OCI-LY1 (cell line): ENCODE results near the gene ASCL5.

Experiments
- H2AFZ ChIP-seq: fragments of 200-600 bp; sonication (generic), shearing (Covaris generic); 2 replicates; pipeline ENCODE4 v1.6.0; 2014; ENCODE audit warnings: antibody characterized with exemption, mild to moderate bottlenecking, low read length
- H3F3A ChIP-seq: fragments of 200-600 bp; sonication (generic), shearing (Covaris generic); 2 replicates; pipeline ENCODE4 v1.6.0; 2014; ENCODE audit warnings: mild to moderate bottlenecking, antibody characterized with exemption, low read length, moderate library complexity; ENCODE audit not compliant: insufficient read depth
- H3K27ac ChIP-seq: fragments of 200-600 bp; sonication (generic); 2 replicates; pipeline ENCODE4 v1.5.1; 2014; ENCODE audit warnings: low read length, mixed run types, mild to moderate bottlenecking, low read depth; ENCODE audit not compliant: poor library complexity, severe bottlenecking
- H3K27me3 ChIP-seq: fragments of 200-600 bp; sonication (generic); 2 replicates; pipeline ENCODE4 v1.6.0; 2014; ENCODE audit warnings: antibody characterized with exemption, mild to moderate bottlenecking, low read length, moderate library complexity; ENCODE audit not compliant: insufficient read depth
- H3K36me3 ChIP-seq: fragments of 200-600 bp; sonication (generic); 2 replicates; pipeline ENCODE4 v1.6.1; 2014; ENCODE audit warnings: mild to moderate bottlenecking, antibody characterized with exemption, low read length, moderate library complexity, mixed read lengths; ENCODE audit not compliant: insufficient read depth
- H3K4me1 ChIP-seq: fragments of 200-600 bp; sonication (generic); 2 replicates; pipeline ENCODE4 v1.5.1; 2014; ENCODE audit warnings: mild to moderate bottlenecking, low read length, moderate library complexity; ENCODE audit not compliant: insufficient read depth, severe bottlenecking
- H3K4me2 ChIP-seq: fragments of 200-600 bp; sonication (generic), shearing (Covaris generic); 2 replicates; pipeline ENCODE4 v1.6.1; 2014; ENCODE audit warnings: low read length
- H3K4me3 ChIP-seq: fragments of 200-600 bp; sonication (generic); 2 replicates; pipeline ENCODE4 v1.5.1; 2014; ENCODE audit warnings: low read length, low read depth, mild to moderate bottlenecking, mixed read lengths; ENCODE audit not compliant: poor library complexity, severe bottlenecking
- H3K79me2 ChIP-seq: fragments of 200-600 bp; shearing (Covaris generic); 2 replicates; pipeline ENCODE4 v1.6.1; 2016; ENCODE audit warnings: mixed run types, low read length, mixed read lengths; ENCODE audit not compliant: insufficient read depth
- H3K9ac ChIP-seq: fragments of 200-600 bp; sonication (generic), shearing (Covaris generic); 2 replicates; pipeline ENCODE4 v1.6.1; 2014; ENCODE audit warnings: mild to moderate bottlenecking, low read length, mixed read lengths
- H3K9me2 ChIP-seq: fragments of 200-600 bp; sonication (generic), shearing (Covaris generic); 2 replicates; pipeline ENCODE4 v1.6.1; 2014; ENCODE audit warnings: low read depth, mild to moderate bottlenecking, low read length, mixed read lengths
- H3K9me3 ChIP-seq: fragments of 200-600 bp; shearing (Covaris generic); 2 replicates; pipeline ENCODE4 v1.6.1; 2014; ENCODE audit warnings: low read length, mixed read lengths
- H4K20me1 ChIP-seq: fragments of 200-600 bp; sonication (generic), shearing (Covaris generic); 2 replicates; pipeline ENCODE4 v1.6.0; 2016; ENCODE audit warnings: mild to moderate bottlenecking, low read length; ENCODE audit not compliant: insufficient read depth
- CTCF ChIP-seq: fragments of 200-600 bp; sonication (generic), shearing (Covaris generic); IDR thresholded peaks from 2 replicates; pipeline ENCODE4 v1.5.1; 2017; ENCODE audit warnings: mild to moderate bottlenecking, antibody characterized with exemption, low read length, moderate library complexity, mixed read lengths
- EZH2 ChIP-seq: fragments of 200-600 bp; sonication (generic), shearing (Covaris generic); IDR thresholded peaks from 2 replicates; pipeline ENCODE4 v1.8.0; 2017; ENCODE audit warnings: borderline replicate concordance, mixed run types, mild to moderate bottlenecking, antibody characterized with exemption, low read length, moderate library complexity, mixed read lengths

ASCL5 gene

DNA sequence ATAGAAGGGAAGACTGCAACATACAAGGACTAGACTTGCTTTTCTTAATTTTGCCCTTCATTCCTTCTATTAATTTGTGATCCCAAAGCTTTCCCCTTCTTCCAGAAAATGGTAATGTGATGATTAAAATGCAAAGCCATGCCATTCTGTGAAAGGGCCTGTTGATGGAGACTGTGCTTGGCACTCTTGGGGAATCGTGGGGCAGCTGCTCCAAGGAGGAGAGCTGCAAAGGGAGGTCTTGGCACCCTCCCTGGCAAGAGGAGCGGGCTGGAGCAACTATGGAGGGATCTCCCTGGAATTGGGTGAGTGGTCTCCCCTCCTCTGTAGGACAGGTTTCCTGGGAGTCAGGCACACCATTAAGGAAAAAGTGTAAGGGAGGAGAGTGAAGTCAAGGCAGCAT is 31.4 kb downstream of the ASCL5 start:
- no peaks in the 10 kb centered on the region for H3K9me2 ChIP-seq
- H3K9ac ChIP-seq, result no peak overlapping the region
- H3K27me3 ChIP-seq, result peaks cover 4% of the 10 kb centered on the region
- no peaks in the 10 kb centered on the region for H3K79me2 ChIP-seq
- no peaks in the 10 kb centered on the region for H3K36me3 ChIP-seq
- H3K9me3 ChIP-seq, result no peaks in the 10 kb centered on the region
- no peaks in the 10 kb centered on the region for H3K4me1 ChIP-seq
- H3F3A ChIP-seq, result no peaks in the 10 kb centered on the region
- no peak overlapping the region for H3K27ac ChIP-seq
- H3K4me3 ChIP-seq, result no peak overlapping the region
- no peak overlapping the region for H3K4me2 ChIP-seq
- no peaks in the 10 kb centered on the region for H4K20me1 ChIP-seq
- H2AFZ ChIP-seq, result no peak overlapping the region
- TF ChIP-seq EZH2 (no peak), CTCF (no peak)

DNA sequence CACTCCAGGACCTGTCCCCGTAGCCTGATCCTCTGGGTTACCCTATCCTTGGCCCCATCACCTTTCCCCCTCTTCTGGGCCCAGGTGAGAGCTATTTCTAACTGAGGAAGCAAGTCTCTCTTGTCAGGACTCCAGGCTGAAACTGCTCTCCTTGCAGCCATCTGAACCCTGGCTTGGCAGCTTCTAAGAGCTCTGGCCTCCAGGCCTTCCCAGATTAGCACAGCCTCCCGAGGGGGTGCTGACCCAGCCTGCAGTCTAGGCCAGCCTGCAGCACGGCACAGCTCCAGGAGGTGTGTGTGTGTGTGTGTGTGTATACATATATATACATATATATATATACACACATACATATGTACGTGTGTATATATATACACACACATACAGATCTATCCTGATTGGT is 32.2 kb downstream of the ASCL5 start:
- H3K4me2 ChIP-seq, result no peak overlapping the region
- no peaks in the 10 kb centered on the region for H3K79me2 ChIP-seq
- H3K9me2 ChIP-seq, result no peaks in the 10 kb centered on the region
- H3K36me3 ChIP-seq, result no peaks in the 10 kb centered on the region
- no peaks in the 10 kb centered on the region for H3K9me3 ChIP-seq
- H3K27me3 ChIP-seq, result peaks cover 4% of the 10 kb centered on the region
- no peaks in the 10 kb centered on the region for H4K20me1 ChIP-seq
- TF ChIP-seq CTCF (no peak), EZH2 (no peak)
- no peak overlapping the region for H2AFZ ChIP-seq
- H3K9ac ChIP-seq, result no peak overlapping the region
- no peak overlapping the region for H3K27ac ChIP-seq
- no peaks in the 10 kb centered on the region for H3F3A ChIP-seq
- no peaks in the 10 kb centered on the region for H3K4me1 ChIP-seq
- no peak overlapping the region for H3K4me3 ChIP-seq

DNA sequence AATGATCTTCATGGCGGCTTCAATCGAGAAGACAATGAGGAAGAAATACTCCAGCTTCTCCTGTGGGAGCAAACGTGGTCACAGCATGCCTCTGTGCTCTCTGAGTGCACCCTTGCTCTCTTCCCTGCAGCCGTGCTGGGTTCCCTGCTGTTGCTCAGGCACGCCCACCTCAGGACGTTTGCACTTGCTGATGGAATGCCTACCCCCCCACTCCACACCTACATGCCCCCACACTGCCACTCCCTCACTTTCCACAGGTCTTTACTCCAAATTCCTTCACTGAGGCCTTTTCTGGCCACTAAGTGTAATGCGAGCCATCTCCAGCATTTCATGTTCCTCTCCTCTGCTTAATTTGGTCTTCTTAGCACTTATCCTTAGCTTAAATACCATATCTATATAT is 33.0 kb downstream of the ASCL5 start:
- peaks cover 4% of the 10 kb centered on the region for H3K27me3 ChIP-seq
- H3K27ac ChIP-seq, result no peak overlapping the region
- H3K4me1 ChIP-seq, result no peaks in the 10 kb centered on the region

More for the DNA sequence above, 33.0 kb downstream of the ASCL5 start:
- no peaks in the 10 kb centered on the region for H3F3A ChIP-seq
- H3K9me2 ChIP-seq, result no peaks in the 10 kb centered on the region
- no peaks in the 10 kb centered on the region for H4K20me1 ChIP-seq
- H3K9me3 ChIP-seq, result no peaks in the 10 kb centered on the region
- no peak overlapping the region for H3K9ac ChIP-seq
- no peaks in the 10 kb centered on the region for H3K36me3 ChIP-seq
- TF ChIP-seq EZH2 (no peak), CTCF (no peak)
- H3K4me3 ChIP-seq, result no peak overlapping the region
- no peak overlapping the region for H3K4me2 ChIP-seq
- no peak overlapping the region for H2AFZ ChIP-seq
- no peaks in the 10 kb centered on the region for H3K79me2 ChIP-seq
